A673 (cell line): ENCODE measurements around the gene EDN1.

ENCODE experiments used
- CTCF ChIP-seq: fragments of 300-800, 200-600 bp; sonication (generic); conservative IDR thresholded peaks from 2 replicates; pipeline ENCODE4 v1.5.1; 2017; ENCODE audit warnings: low read depth, mild to moderate bottlenecking, antibody characterized with exemption, low read length, moderate library complexity, mixed read lengths
- EZH2 ChIP-seq: fragments of 200-600 bp; sonication (generic); IDR thresholded peaks from 2 replicates; pipeline ENCODE4 v1.6.1; 2017; ENCODE audit warnings: borderline replicate concordance, low read depth, mild to moderate bottlenecking, mixed read lengths, antibody characterized with exemption, low read length; ENCODE audit not compliant: poor library complexity, severe bottlenecking

GRCh38 chr6:12245763-12246718 is 44.1 kb upstream of the EDN1 start:
- TF ChIP-seq CTCF (no peak), EZH2 (no peak)
